HS-27A (cell line): ENCODE data around the gene ATRNL1.

Experiments
- DNase-seq: peaks from one replicate; pipeline ENCODE4 v3.0.0-alpha.2; 2012; ENCODE audit warnings: low read depth, missing footprints

The ATRNL1 gene

DNA sequence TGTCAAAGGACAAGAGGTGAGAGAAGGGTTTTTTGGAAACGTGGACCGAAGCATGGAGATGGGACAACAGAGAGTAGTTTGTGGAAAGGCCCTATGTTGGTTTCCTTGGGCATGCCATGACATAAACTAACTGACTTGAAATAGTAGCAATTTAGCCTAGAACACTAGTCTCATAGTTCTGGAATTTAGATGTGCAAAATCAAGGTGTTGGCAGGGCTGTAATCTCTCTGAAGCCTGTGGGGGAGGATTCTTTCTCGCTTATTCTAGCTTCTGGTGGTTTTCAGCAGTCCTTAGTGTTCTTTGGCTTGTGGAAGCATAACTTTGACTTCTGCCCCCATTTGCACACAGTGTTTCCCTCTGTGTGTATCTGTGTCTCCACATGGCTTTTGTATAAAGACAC is 896.5 kb downstream of the ATRNL1 start:
- DNase-seq, result no peak

DNA sequence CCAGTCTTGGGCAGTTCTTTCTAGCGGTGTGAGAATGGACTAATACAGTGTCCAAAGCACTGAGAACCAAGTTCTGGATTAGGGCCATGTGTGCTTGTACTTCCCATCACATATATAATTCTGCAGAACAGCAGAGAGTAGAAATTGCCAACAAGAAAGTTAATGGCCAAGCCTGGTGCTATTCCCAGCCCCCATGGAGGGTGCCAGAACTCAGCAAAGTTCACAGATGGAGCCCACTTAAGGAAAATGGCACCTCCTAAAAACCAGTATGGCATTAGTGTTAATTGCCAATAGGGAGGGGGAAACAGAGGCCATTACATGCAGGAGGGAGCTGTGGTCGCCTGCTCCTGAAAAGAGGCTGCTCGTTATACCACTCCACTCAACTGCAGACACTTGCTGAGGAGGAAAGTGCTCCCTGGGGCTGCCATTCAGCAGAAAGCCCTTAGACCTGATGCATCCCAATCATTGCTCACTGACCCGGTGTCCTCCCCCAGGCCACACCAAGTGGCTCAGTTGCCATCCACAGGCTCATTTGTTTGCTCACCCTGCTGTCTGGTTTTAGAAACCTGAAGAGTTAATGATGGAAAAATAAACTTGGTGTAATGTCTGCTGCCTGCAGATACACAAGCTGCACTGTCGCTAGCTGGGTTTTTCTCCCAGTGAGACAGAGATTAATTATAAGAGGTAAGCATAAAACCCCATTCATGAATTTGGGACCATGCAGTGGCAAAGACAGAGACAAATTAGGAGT is 899.2 kb downstream of the ATRNL1 start:
- no peak for DNase-seq

DNA sequence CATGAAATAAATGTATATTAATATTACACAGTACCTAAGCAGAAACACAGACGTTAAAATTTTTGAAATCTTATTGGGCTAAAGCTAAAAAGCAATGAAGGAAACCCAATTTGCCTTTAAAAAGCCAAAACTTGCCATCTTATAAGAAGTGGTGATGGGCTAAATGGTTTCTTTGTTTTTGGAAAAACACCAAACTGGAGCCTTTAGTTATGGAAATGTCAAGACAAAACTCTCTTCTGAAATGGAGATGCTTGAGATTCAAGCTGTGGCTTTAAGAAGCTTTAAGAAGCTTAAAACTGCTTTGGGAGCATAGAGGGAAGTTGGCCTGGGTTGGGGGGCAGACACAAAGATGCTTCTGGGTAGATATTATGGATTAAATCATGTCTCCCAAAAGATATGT is 902.9 kb downstream of the ATRNL1 start:
- DNase-seq, result no peak

DNA sequence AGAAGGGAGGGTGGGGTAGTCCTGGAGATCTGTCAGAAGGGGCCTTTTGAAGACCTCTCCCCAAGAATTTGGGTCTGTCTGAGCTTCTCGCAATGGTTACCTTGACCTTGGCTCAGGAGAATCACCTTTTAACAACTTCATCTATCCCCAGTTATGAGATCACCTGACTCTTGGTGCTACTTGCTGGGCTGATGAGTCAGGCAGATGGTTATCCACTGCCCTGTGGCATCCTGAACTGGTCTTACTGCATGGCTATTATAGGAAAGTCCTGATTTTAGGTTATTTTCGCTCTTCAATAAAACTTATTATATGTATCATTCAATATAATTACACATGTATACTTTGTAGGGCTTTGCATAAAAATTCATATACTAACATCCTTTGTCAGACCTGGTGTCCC is 905.1 kb downstream of the ATRNL1 start:
- no peak for DNase-seq
